ENCODE results near the gene SLC25A1. TPM values are rescaled to one million over a fixed set of nuclear protein-coding genes. Genes with fewer than 3 reads are reported as not detected.

The SLC25A1 gene
- total RNA-seq, 3 donors from 2014 or later = 88.3 to 165 (median 135) TPM

DNA sequence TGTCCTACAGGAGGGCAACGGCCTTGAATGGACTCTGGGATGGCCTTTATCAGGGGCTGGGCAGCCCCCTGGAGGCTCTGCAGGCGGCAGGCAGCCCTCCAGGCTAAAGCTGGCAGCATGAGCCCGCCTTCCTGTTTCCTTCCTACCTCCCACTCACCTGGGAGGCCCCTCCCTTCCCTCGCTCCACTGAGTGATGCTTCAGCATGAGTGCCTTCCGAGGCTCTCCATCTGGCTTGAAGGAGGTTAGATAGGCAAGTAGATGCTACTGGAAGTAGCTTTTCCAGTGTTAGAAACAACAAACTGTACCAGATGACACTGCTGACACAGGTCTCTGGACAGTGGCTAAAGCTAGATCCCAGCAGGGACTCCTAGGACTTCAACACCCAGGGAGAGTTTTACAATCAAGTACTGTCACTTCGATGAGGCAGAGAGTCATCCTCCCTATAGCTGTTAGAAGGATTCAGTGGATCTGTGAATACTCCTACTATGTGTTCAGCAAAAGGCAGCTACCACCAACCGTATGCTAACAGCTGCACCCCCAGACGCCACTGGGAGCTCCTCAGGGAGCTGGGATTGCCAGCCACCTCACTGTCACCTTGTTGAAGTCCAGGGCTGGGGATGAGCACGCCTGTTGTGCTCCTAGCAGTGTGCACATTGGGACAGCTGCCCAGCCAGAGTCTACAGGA, 4.1 kb upstream of the SLC25A1 start:
- ATAC-seq = no peak
- Histone ChIP-seq H3K4me3 (no peak overlapping the region), H3K36me3 (ENCODE audit: low read depth) (no peaks in the 10 kb centered on the region), H3K4me1 (ENCODE audit: low read depth) (peaks cover 8% of the 10 kb centered on the region), H3K9me3 (no peaks in the 10 kb centered on the region)
- TF ChIP-seq, protein P1, sequence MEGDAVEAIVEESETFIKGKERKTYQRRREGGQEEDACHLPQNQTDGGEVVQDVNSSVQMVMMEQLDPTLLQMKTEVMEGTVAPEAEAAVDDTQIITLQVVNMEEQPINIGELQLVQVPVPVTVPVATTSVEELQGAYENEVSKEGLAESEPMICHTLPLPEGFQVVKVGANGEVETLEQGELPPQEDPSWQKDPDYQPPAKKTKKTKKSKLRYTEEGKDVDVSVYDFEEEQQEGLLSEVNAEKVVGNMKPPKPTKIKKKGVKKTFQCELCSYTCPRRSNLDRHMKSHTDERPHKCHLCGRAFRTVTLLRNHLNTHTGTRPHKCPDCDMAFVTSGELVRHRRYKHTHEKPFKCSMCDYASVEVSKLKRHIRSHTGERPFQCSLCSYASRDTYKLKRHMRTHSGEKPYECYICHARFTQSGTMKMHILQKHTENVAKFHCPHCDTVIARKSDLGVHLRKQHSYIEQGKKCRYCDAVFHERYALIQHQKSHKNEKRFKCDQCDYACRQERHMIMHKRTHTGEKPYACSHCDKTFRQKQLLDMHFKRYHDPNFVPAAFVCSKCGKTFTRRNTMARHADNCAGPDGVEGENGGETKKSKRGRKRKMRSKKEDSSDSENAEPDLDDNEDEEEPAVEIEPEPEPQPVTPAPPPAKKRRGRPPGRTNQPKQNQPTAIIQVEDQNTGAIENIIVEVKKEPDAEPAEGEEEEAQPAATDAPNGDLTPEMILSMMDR (IDR thresholded peaks at IDR 0.05) = no peak
- intact Hi-C loops (cut with DNase I, micrococcal nuclease) = no loop called here
- no peak for DNase-seq

DNA sequence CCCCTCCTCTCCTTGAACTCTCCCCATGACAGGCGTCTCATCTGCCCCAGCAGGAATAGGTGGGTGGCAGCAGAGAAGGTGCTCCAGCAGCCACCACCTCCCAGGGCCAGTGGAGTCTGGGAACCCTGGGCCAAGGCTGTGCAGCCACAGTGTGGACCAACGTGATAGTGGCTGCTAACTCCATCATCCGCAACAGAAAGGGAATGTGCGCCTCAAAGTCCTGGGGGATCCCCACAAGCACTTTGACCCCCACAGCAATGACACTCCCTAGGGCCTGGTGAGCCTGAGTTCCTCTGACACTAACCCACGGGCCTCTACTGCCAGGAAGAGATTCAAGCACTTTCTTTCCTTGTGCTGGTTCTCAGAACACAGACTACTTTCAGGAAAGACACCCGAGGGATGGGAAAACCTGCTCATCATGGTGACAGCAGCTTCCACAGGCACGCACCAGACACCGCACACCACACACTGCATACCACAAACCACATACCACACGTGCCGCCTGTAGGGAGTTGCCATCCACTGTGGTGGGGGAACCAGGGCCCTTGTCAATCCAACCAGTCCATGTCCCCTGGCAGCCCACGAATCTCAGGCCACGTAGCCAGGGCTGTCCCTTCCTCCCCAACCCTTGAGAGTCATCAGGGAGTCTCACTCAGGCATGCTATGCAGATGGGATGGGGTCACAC, 3.4 kb upstream of the SLC25A1 start:
- ATAC-seq (no peak), DNase-seq (peak in 1 of 3 donors; percentile 16)
- Histone ChIP-seq H3K9me3 (no peaks in the 10 kb centered on the region), H3K4me1 (ENCODE audit: low read depth) (peaks cover 14% of the 10 kb centered on the region), H3K4me3 (no peak overlapping the region), H3K36me3 (ENCODE audit: low read depth) (no peaks in the 10 kb centered on the region)
- TF ChIP-seq, protein P1 (IDR thresholded peaks at IDR 0.05) = no peak
- intact Hi-C loops (cut with DNase I, micrococcal nuclease) = no loop called here

DNA sequence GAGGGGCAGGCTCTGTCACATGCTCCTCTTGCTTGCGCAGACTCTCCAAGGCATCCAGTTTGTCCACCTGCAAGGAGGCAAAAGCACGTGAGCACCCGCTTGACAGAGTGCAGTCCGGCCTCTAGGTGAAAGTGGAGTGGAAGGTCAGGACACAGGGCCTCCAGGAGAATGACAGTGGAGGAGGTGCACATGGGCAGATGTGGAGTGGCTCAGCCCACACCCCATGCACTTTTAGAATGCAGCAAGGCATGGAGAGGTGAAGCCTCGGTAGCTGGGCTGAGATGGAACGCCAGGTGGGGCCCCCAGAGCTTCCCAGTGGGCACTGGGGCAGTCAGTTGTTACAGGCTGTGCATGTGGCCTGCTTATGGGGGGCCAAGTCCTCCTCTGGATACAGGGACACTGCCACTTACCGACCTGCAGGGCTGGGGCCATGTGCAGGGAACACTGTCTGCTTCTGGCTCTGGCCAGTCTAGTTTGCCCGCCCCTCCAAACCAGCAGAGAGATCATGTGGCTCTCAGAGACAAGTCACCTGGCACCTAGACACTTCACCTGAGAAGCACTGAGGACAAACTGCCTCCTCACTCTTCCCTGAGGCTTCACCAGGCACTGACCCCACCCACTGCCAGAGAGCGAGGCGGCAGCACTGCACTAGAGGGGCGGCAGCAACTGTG, 2.3 kb upstream of the SLC25A1 start:
- intact Hi-C loops (cut with DNase I, micrococcal nuclease) = no loop called here
- ATAC-seq (no peak), DNase-seq (peak in 1 of 3 donors; percentile 30)
- Histone ChIP-seq H3K36me3 (ENCODE audit: low read depth) (no peaks in the 10 kb centered on the region), H3K4me3 (no peak overlapping the region), H3K9me3 (no peaks in the 10 kb centered on the region), H3K4me1 (ENCODE audit: low read depth) (peaks cover 14% of the 10 kb centered on the region)
- TF ChIP-seq, protein P1 (IDR thresholded peaks at IDR 0.05) = no peak

DNA sequence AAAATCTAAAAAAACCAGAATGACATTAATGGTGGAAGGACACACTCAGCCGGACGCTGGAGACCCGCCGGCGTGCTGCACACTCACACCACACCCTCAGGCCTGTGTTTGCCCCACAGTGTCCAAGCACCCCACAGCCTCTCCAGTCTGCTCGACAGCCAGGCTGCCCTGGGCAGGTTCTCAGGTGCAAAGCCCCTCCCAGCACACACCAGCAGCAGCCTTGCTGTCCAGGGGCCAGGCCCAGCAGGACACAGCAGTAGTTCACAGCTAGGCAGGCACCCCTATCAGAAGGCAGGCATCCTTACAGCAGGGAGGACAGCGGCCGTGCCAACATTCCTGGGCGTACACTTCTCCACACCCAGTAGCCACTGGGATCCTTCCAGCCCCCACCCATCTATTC, 1.7 kb upstream of the SLC25A1 start:
- H3K9me3 ChIP-seq = no peaks in the 10 kb centered on the region
- H3K4me1 ChIP-seq (ENCODE audit: low read depth) = peaks cover 14% of the 10 kb centered on the region
- TF ChIP-seq, protein P1 (IDR thresholded peaks at IDR 0.05) = no peak
- ATAC-seq = no peak
- H3K36me3 ChIP-seq (ENCODE audit: low read depth) = no peaks in the 10 kb centered on the region
- H3K4me3 ChIP-seq = no peak overlapping the region
- intact Hi-C loops (cut with DNase I, micrococcal nuclease) = no loop called here
- DNase-seq = peak in 2 of 3 donors; percentile 39 to 53

DNA sequence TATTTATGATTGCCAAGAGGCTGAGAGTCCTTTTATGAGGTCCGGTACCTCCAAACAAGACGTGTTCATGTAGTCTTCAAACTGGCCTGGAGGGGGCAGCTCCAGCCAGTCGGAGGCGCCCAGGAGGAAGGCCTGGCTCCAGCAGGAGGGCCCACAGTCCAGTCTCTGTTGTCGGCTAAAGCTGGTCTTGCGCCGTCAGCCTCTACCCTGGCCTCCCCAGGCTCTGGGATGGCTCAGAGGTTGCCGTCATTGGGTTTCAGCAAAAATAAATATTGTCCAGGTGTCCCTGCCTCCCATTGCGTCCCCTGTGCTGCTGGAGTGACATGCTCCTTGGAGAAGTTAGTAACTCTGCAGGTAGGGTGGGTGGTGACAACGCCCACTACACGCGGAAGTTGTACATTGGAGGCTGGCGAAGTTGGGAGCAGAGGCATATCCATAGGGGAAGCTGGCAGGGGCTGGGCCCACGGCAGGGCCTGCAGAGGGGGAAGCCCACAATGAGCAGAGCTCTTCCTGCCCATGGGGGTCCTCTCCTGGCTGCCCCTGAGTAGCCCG, 1.0 kb upstream of the SLC25A1 start:
- intact Hi-C loops (cut with DNase I, micrococcal nuclease) = no loop called here

More for the DNA sequence above, 1.0 kb upstream of the SLC25A1 start:
- Histone ChIP-seq H3K4me3 (no peak overlapping the region), H3K4me1 (ENCODE audit: low read depth) (peaks cover 14% of the 10 kb centered on the region), H3K9me3 (no peaks in the 10 kb centered on the region), H3K36me3 (ENCODE audit: low read depth) (no peaks in the 10 kb centered on the region)
- TF ChIP-seq, protein P1 (IDR thresholded peaks at IDR 0.05) = peak; percentile 59
- ATAC-seq (peak; percentile 75), DNase-seq (peak; percentile 82 to 85 (median 83))

Data from mucosa of descending colon (tissue), 3 donors.